A549 (cell line): ENCODE measurements around the gene IL20RA. TPM values are rescaled to one million over a fixed set of nuclear protein-coding genes. Genes with fewer than 3 reads are reported as not detected.
"Not testable (repeated sequence)": the region's sequence is repeated elsewhere in the genome, so short reads cannot be mapped to it uniquely, and the experiment has no call there.

ENCODE experiments used
- ATAC-seq, 2 experiments: fragments of 200-7000 bp in 1 of 2; fragments of >200 bp in 1 of 2; cut with Nextera tagmentation in 1 of 2; cut with Tn5 transposase in 1 of 2; 3 replicates each; pipeline versions ENCODE4 v1.8.0 to v1.9.1; 2018 to 2020; ENCODE audit warnings: mild to moderate bottlenecking in 1 of 2, moderate library complexity in 1 of 2
- CTCF ChIA-PET: fragments of 300-600 bp; sonication (Branson Sonifier 250); formaldehyde crosslinking; extraction: SDS; loops from one replicate; lab custom pipeline; 2021; ENCODE audit warnings: antibody characterized with exemption, inconsistent platforms; lab: Yijun Ruan, JAX
- POLR2A ChIA-PET: fragments of 350-600 bp; formaldehyde crosslinking; extraction: SDS; loops from one replicate; lab custom pipeline; 2021; ENCODE audit warnings: antibody characterized with exemption, inconsistent platforms; lab: Yijun Ruan, JAX
- DNase-seq, 2 experiments: peaks; one replicate each; pipeline versions ENCODE4 v3.0.0 to v3.0.0-alpha.2; 2011 to 2016; ENCODE audit warnings: low read depth in 1 of 2, low spot score in 1 of 2
- FAIRE-seq: peaks from 2 replicates; lab custom pipeline; 2011; peaks lifted over from hg19 to GRCh38; lab: Jason Lieb, UNC
- H3K27ac ChIP-seq, 2 experiments: fragments of >200 bp; sonication (Bioruptor Twin); formaldehyde crosslinking; 3 replicates each; pipeline ENCODE4 v1.5.1; 2016 to 2017
- H3K4me1 ChIP-seq: fragments of >200 bp; sonication (Bioruptor Twin); formaldehyde crosslinking; 3 replicates; pipeline ENCODE4 v1.6.1; 2016
- H3K4me2 ChIP-seq: fragments of >200 bp; sonication (Bioruptor Twin); formaldehyde crosslinking; 3 replicates; pipeline ENCODE4 v1.6.1; 2016
- H3K4me3 ChIP-seq: fragments of >200 bp; sonication (Bioruptor Twin); formaldehyde crosslinking; 3 replicates; pipeline ENCODE4 v1.5.1; 2016
- H3K9me3 ChIP-seq: fragments of >200 bp; sonication (Bioruptor Twin); formaldehyde crosslinking; 3 replicates; pipeline ENCODE4 v1.6.1; 2016
- BHLHE40 ChIP-seq: IDR thresholded peaks from 2 replicates; pipeline ENCODE4 v1.6.1; 2012; ENCODE audit warnings: low read depth, low read length, inconsistent platforms
- CBX8 ChIP-seq: fragments of 200-600 bp; sonication (generic); IDR thresholded peaks from 2 replicates; pipeline ENCODE4 v1.6.1; 2016
- EHMT2 ChIP-seq: fragments of 200-600 bp; sonication (generic); IDR thresholded peaks from 2 replicates; pipeline ENCODE4 v1.6.1; 2016; ENCODE audit warnings: antibody characterized with exemption, low read depth, mild to moderate bottlenecking, moderate library complexity
- FOSL2 ChIP-seq, 2 experiments: fragments of 450-650 bp in 1 of 2; fragments of >200 bp in 1 of 2; sonication (Bioruptor Twin) in 1 of 2; formaldehyde crosslinking; IDR thresholded peaks; 2 replicates each; pipeline versions ENCODE4 v1.5.0 to v1.6.1; 2016 to 2020; ENCODE audit warnings: mild to moderate bottlenecking in 1 of 2, moderate library complexity in 1 of 2
- HDAC2 ChIP-seq: fragments of 200-600 bp; sonication (generic); IDR thresholded peaks from 2 replicates; pipeline ENCODE4 v1.6.1; 2016
- HEYL ChIP-seq: fragments of 250-450 bp; sonication (Bioruptor Pico); IDR thresholded peaks from 2 replicates; pipeline ENCODE4 v1.8.0; 2021; ENCODE audit warnings: mild to moderate bottlenecking, moderate library complexity
- HMGXB4 ChIP-seq: fragments of 250-450 bp; sonication (Bioruptor Pico); IDR thresholded peaks from 2 replicates; pipeline ENCODE4 v1.5.0; 2021; ENCODE audit warnings: mild to moderate bottlenecking, moderate library complexity, borderline replicate concordance
- JUN ChIP-seq, 2 experiments: fragments of >200 bp; sonication (Bioruptor Twin); formaldehyde crosslinking; IDR thresholded peaks; 2 replicates in 1 of 2; 3 replicates in 1 of 2; pipeline ENCODE4 v1.6.1; 2016 to 2017
- MAX ChIP-seq: IDR thresholded peaks from 2 replicates; pipeline ENCODE4 v1.6.1; 2012
- PBX3 ChIP-seq: IDR thresholded peaks from 2 replicates; pipeline ENCODE4 v1.6.1; 2012
- PHF8 ChIP-seq: fragments of 200-600 bp; sonication (generic); IDR thresholded peaks from 2 replicates; pipeline ENCODE4 v1.6.1; 2016; ENCODE audit warnings: low read depth, mild to moderate bottlenecking, antibody characterized with exemption, moderate library complexity, borderline replicate concordance
- RCOR1 ChIP-seq: fragments of 150-350 bp; IDR thresholded peaks from 2 replicates; pipeline ENCODE4 v1.6.1; 2014; ENCODE audit warnings: antibody characterized with exemption, low read length, low read depth
- USF2 ChIP-seq: fragments of 450-650 bp; IDR thresholded peaks from 2 replicates; pipeline ENCODE4 v1.6.1; 2014; ENCODE audit warnings: antibody characterized with exemption
- ZC3H11A ChIP-seq: fragments of 450-650 bp; IDR thresholded peaks from 2 replicates; pipeline ENCODE4 v1.6.1; 2014; ENCODE audit warnings: antibody characterized with exemption, mild to moderate bottlenecking
- ZNF302 ChIP-seq: fragments of 250-450 bp; sonication (Bioruptor Pico); IDR thresholded peaks from 2 replicates; pipeline ENCODE4 v1.9.0; 2021; ENCODE audit warnings: inconsistent platforms, mild to moderate bottlenecking, moderate library complexity
- WGBS: methylation state at CpG from one replicate; pipeline ENCODE4 v1.1.6; 2017; ENCODE audit errors: missing lambda C conversion rate; 5-methylcytosine and 5-hydroxymethylcytosine counted together
- polyA plus RNA-seq, 4 experiments: library from polyadenylated mRNA; depleted of rRNA in 3 of 4; stranded (reverse); fragments of >200 nt; fragmentation: RNase III in 1 of 4; extraction: RNeasy Plus Mini Kit Qiagen cat#74134 plus additional on column Dnase treatment in 1 of 4; gene quantifications; 2 replicates in 3 of 4; 3 replicates in 1 of 4; pipeline ENCODE4 v1.2.3, GENCODE V29; 2011 to 2017

The IL20RA gene
- polyA plus RNA-seq, 2 of the 4 experiments (the other 2 are of a cell fraction), result 0.08 TPM; not detected in 1

GRCh38 chr6:136975089-136975715, 69.6 kb downstream of the IL20RA start:
- no peak overlapping the region for H3K4me3 ChIP-seq
- POLR2A ChIA-PET, result no interaction called here
- DNase-seq, result no peak
- ATAC-seq, result no peak
- no peak overlapping the region for H3K4me2 ChIP-seq
- CTCF ChIA-PET, result no interaction called here
- no peaks in the 10 kb centered on the region for H3K4me1 ChIP-seq
- no peak for TF ChIP-seq HMGXB4 (CRISPR knock-in tag)
- no peak for TF ChIP-seq PBX3
- no peak for TF ChIP-seq ZNF302
- no peak for TF ChIP-seq HDAC2
- no peak for TF ChIP-seq USF2
- TF ChIP-seq, all 56 proteins: peak for 0
- H3K9me3 ChIP-seq, result no peaks in the 10 kb centered on the region
- 75% methylated on average over 3 of the region's 3 CpGs for WGBS
- no peak for FAIRE-seq
- H3K27ac ChIP-seq, result no peak overlapping the region

GRCh38 chr6:136973781-136974180, 71.0 kb downstream of the IL20RA start:
- H3K4me1 ChIP-seq, H3K4me3 ChIP-seq, DNase-seq, H3K4me2 ChIP-seq, FAIRE-seq, ATAC-seq, POLR2A ChIA-PET, H3K9me3 ChIP-seq, H3K27ac ChIP-seq: not testable (repeated sequence)
- 91% methylated on average over 8 of the region's 8 CpGs for WGBS
- CTCF ChIA-PET, result interaction anchor here (8.2 kb wide), 1 partner anchor 41 kb away, joined by 56 read pairs; no protein-coding TSS in a partner anchor

- no peak overlapping the region for H3K27ac ChIP-seq
Measured at GRCh38 chr6:136971609-136972008, 73.2 kb downstream of the IL20RA start.

GRCh38 chr6:136969930-136970329, 74.8 kb downstream of the IL20RA start:
- TF ChIP-seq FOSL2 (IDR thresholded peaks at IDR 0.05) (no peak), FOSL2 (CRISPR knock-in tag; IDR thresholded peaks at IDR 0.05) (no peak), HEYL (no peak), MAX (no peak), RCOR1 (no peak)
- no peak for DNase-seq
- no peak overlapping the region for H3K4me3 ChIP-seq
- no peak overlapping the region for H3K27ac ChIP-seq
- ChIA-PET POLR2A (no interaction called here), CTCF (interaction anchor here (1.0 to 8.2 kb wide), 2 partner anchors 37 to 45 kb away, joined by 4 to 56 read pairs; no protein-coding TSS in a partner anchor)
- 88% methylated on average over 4 of the region's 4 CpGs for WGBS
- no peak overlapping the region for H3K4me2 ChIP-seq
- ATAC-seq, result no peak
- H3K4me1 ChIP-seq, result no peaks in the 10 kb centered on the region
- no peak for FAIRE-seq
- H3K9me3 ChIP-seq, result no peaks in the 10 kb centered on the region

More at GRCh38 chr6:136971609-136972008, 73.2 kb downstream of the IL20RA start:
- ATAC-seq, result no peak
- Histone ChIP-seq H3K4me1 (no peaks in the 10 kb centered on the region), H3K4me3 (no peak overlapping the region), H3K9me3 (no peaks in the 10 kb centered on the region), H3K4me2 (no peak overlapping the region)
- ChIA-PET CTCF (interaction anchor here (8.2 kb wide), 1 partner anchor 43 kb away, joined by 56 read pairs; no protein-coding TSS in a partner anchor), POLR2A (no interaction called here)
- TF ChIP-seq PHF8, result no peak
- no peak for TF ChIP-seq EHMT2
- no peak for TF ChIP-seq ZC3H11A
- TF ChIP-seq JUN (IDR thresholded peaks at IDR 0.05), result no peak
- no peak for TF ChIP-seq BHLHE40
- no peak for TF ChIP-seq CBX8
- FAIRE-seq, result no peak
- WGBS, result 63% methylated on average over 6 of the region's 6 CpGs
- no peak for DNase-seq
